Mesenchymal stem cell (in vitro differentiated cells and primary cell): Measurements from ENCODE around the gene YIF1A.
A peak's percentile ranks its signal among the peaks of the same experiment; 100 is the strongest.

ENCODE experiments used
- DNase-seq: peaks from one replicate; pipeline ENCODE4 v3.0.0-alpha.2; 2013
- H2AFZ ChIP-seq: one replicate; pipeline ENCODE4 v1.6.1; 2013; ENCODE audit warnings: low read depth, mild to moderate bottlenecking, control low read depth, inconsistent platforms, low read length, moderate library complexity
- H2AK5ac ChIP-seq: 2 replicates; pipeline ENCODE4 v1.6.1; 2013; ENCODE audit warnings: low read length, moderate library complexity, mild to moderate bottlenecking, inconsistent platforms; ENCODE audit not compliant: severe bottlenecking
- H2BK120ac ChIP-seq: one replicate; pipeline ENCODE4 v1.6.1; 2013; ENCODE audit warnings: low read depth, mild to moderate bottlenecking, inconsistent platforms, low read length, moderate library complexity
- H2BK12ac ChIP-seq, 2 experiments: one replicate each; pipeline ENCODE4 v1.6.1; 2013; ENCODE audit warnings: inconsistent platforms in 2 of 2, low read length in 2 of 2, mild to moderate bottlenecking in 2 of 2, moderate library complexity in 2 of 2, control low read depth in 1 of 2
- H2BK15ac ChIP-seq: one replicate; pipeline ENCODE4 v1.6.1; 2013; ENCODE audit warnings: mild to moderate bottlenecking, low read depth, inconsistent platforms; ENCODE audit not compliant: poor library complexity, severe bottlenecking
- H2BK5ac ChIP-seq: 2 replicates; pipeline ENCODE4 v1.6.1; 2013; ENCODE audit warnings: low read depth, mild to moderate bottlenecking, low read length, control low read depth, inconsistent platforms; ENCODE audit not compliant: poor library complexity, severe bottlenecking
- H3K14ac ChIP-seq, 2 experiments: one replicate each; pipeline ENCODE4 v1.6.1; 2013; ENCODE audit warnings: inconsistent platforms in 2 of 2, low read length in 2 of 2, control low read depth in 1 of 2, mild to moderate bottlenecking in 1 of 2, moderate library complexity in 1 of 2
- H3K18ac ChIP-seq, 2 experiments: one replicate each; pipeline ENCODE4 v1.6.1; 2013; ENCODE audit warnings: inconsistent platforms in 2 of 2, low read length in 2 of 2, control low read depth in 1 of 2, low read depth in 1 of 2, mild to moderate bottlenecking in 1 of 2
- H3K23ac ChIP-seq, 2 experiments: one replicate each; pipeline ENCODE4 v1.6.1; 2013; ENCODE audit warnings: inconsistent platforms in 2 of 2, low read length in 2 of 2, mild to moderate bottlenecking in 2 of 2, moderate library complexity in 2 of 2, control low read depth in 1 of 2
- H3K27ac ChIP-seq: 2 replicates; pipeline ENCODE4 v1.5.1; 2013; ENCODE audit warnings: mild to moderate bottlenecking, moderate library complexity, low read length, control low read depth, inconsistent platforms; ENCODE audit not compliant: poor library complexity, severe bottlenecking
- H3K27me3 ChIP-seq, 2 experiments: 2 replicates each; pipeline versions ENCODE4 v1.6.1 to v1.7.0; 2013; ENCODE audit warnings: low read length in 2 of 2, mild to moderate bottlenecking in 2 of 2, moderate library complexity in 2 of 2, control low read depth in 1 of 2, inconsistent platforms in 1 of 2; ENCODE audit not compliant: control insufficient read depth in 1 of 2, insufficient read depth in 1 of 2
- H3K36me3 ChIP-seq, 2 experiments: 2 replicates each; pipeline versions ENCODE4 v1.6.1 to v1.7.0; 2013; ENCODE audit warnings: low read length in 2 of 2, control low read depth in 1 of 2, inconsistent platforms in 1 of 2, low read depth in 1 of 2, mild to moderate bottlenecking in 1 of 2; ENCODE audit not compliant: insufficient read depth in 2 of 2, control insufficient read depth in 1 of 2
- H3K4ac ChIP-seq, 2 experiments: one replicate each; pipeline ENCODE4 v1.6.1; 2013; ENCODE audit warnings: inconsistent platforms in 2 of 2, low read length in 2 of 2, mild to moderate bottlenecking in 2 of 2, moderate library complexity in 2 of 2, control low read depth in 1 of 2, low read depth in 1 of 2
- H3K4me1 ChIP-seq: 2 replicates; pipeline ENCODE4 v1.6.1; 2013; ENCODE audit warnings: low read depth, low read length, control low read depth; ENCODE audit not compliant: control insufficient read depth, insufficient read depth
- H3K4me2 ChIP-seq: 2 replicates; pipeline ENCODE4 v1.6.1; 2013; ENCODE audit warnings: low read length, mild to moderate bottlenecking, inconsistent platforms; ENCODE audit not compliant: poor library complexity, severe bottlenecking
- H3K4me3 ChIP-seq, 2 experiments: 2 replicates each; pipeline versions ENCODE4 v1.5.1 to v1.7.0; 2013; ENCODE audit warnings: low read length in 2 of 2, mild to moderate bottlenecking in 2 of 2, control low read depth in 1 of 2, low read depth in 1 of 2; ENCODE audit not compliant: insufficient read depth in 1 of 2
- H3K79me1 ChIP-seq: replicated peaks from 2 replicates; pipeline ENCODE4 v1.6.1; 2013; ENCODE audit warnings: mild to moderate bottlenecking, control low read depth, low read length, inconsistent platforms; ENCODE audit not compliant: poor library complexity, severe bottlenecking
- H3K9ac ChIP-seq: 2 replicates; pipeline ENCODE4 v1.7.0; 2013; ENCODE audit warnings: mild to moderate bottlenecking, low read length, moderate library complexity
- H3K9me3 ChIP-seq: 2 replicates; pipeline ENCODE4 v1.7.0; 2013; ENCODE audit warnings: mild to moderate bottlenecking, low read length; ENCODE audit not compliant: control insufficient read depth
- H4K8ac ChIP-seq: one replicate; pipeline ENCODE4 v1.6.1; 2013; ENCODE audit warnings: inconsistent platforms, mild to moderate bottlenecking, low read length, moderate library complexity
- H4K91ac ChIP-seq: one replicate; pipeline ENCODE4 v1.6.1; 2013; ENCODE audit warnings: mild to moderate bottlenecking, low read length, inconsistent platforms
- WGBS: methylation state at CpG from one replicate; pipeline ENCODE4 v1.1.7; 2013; ENCODE audit warnings: mixed read lengths; 5-methylcytosine and 5-hydroxymethylcytosine counted together

Gene YIF1A

DNA sequence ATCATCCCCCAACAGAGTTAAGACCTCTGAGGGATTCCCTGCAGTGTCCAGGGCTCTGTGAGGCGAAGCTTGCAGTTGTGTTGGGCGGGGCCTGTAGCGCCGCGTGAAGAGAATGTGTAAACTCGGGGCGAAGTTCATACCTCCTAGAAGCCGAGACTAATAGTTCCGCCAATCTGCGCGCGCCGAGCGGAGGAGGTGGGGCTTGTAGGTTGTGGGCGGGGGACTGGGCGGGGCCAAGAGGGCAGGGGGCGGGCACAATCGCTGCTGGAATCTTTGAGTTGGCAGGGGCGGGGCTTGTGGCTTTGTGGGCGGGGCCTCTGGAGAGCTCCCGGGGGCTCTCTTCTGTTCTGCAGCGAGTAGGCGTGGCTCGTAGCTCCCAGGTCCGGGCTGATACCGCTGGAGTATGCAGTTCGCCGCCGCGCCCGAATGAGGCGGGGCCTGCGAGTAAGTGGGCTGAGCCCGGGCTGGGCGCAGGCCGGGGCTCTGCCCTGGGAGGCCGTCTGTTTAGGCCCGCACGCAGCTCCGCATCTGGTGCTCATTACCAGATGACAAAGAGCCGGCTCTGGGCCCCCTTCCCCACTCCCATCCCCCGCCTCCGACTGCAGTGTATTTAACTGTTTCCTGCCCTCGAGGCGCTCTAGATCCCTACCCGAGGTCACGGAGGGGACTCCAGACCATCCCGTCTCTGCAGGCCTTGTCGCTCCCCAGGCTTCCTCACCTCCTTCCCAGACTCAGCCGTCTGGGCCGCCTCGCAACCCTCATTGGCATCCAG, 23.8 kb upstream of the YIF1A start:
- Histone ChIP-seq H2BK120ac (peak overlapping the region; percentile 94), H3K4me3 (peak overlapping the region; percentile 54 to 99), H3K9ac (peak overlapping the region; percentile 94), H3K79me1 (peaks cover 5% of the 10 kb centered on the region), H3K4ac (peak overlapping the region; percentile 79 to 90), H2BK5ac (peak overlapping the region; percentile 48), H2AK5ac (peak overlapping the region; percentile 33), H3K27ac (peak overlapping the region; percentile 95), H3K23ac (no peak overlapping the region), H3K14ac (peak overlapping the region in 1 of 2 experiments; percentile 14), H4K91ac (peak overlapping the region; percentile 96), H2BK12ac (peak overlapping the region; percentile 87 to 96), H2BK15ac (no peak overlapping the region), H3K27me3 (peaks cover 0 to under 1% of the 10 kb centered on the region in 2 experiments), H4K8ac (peak overlapping the region; percentile 98), H3K4me1 (peaks cover 43% of the 10 kb centered on the region), H3K36me3 (peaks cover 8 to 17% of the 10 kb centered on the region in 2 experiments), H2AFZ (peak overlapping the region; percentile 29), H3K4me2 (peak overlapping the region; percentile 88), H3K9me3 (no peaks in the 10 kb centered on the region), H3K18ac (peak overlapping the region; percentile 98 to 99)
- WGBS, result under 1% methylated on average over 47 of the region's 52 CpGs
- DNase-seq, result peak; percentile 99

- Histone ChIP-seq H2BK12ac (peak overlapping the region; percentile 49 to 87), H4K91ac (peak overlapping the region; percentile 89), H3K79me1 (peaks cover 5% of the 10 kb centered on the region), H3K36me3 (peaks cover 8 to 17% of the 10 kb centered on the region in 2 experiments), H2BK15ac (peak overlapping the region; percentile 87), H2BK120ac (peak overlapping the region; percentile 91), H3K23ac (no peak overlapping the region), H3K27ac (peak overlapping the region; percentile 92), H2AFZ (peak overlapping the region; percentile 29), H3K4ac (peak overlapping the region; percentile 22 to 78), H3K9me3 (no peaks in the 10 kb centered on the region), H3K4me1 (peaks cover 37% of the 10 kb centered on the region), H3K9ac (peak overlapping the region; percentile 77), H4K8ac (peak overlapping the region; percentile 80), H3K4me3 (peak overlapping the region; percentile 54 to 73), H3K18ac (peak overlapping the region; percentile 86 to 95), H2BK5ac (peak overlapping the region; percentile 5), H2AK5ac (no peak overlapping the region), H3K4me2 (peak overlapping the region; percentile 88), H3K14ac (no peak overlapping the region), H3K27me3 (peaks cover 0 to 5% of the 10 kb centered on the region in 2 experiments)
- under 1% methylated on average over 42 of the region's 44 CpGs for WGBS
- peak; percentile 94 for DNase-seq
Measured at GRCh38 chr11:66311965-66312548, 23.1 kb upstream of the YIF1A start.

GRCh38 chr11:66311470-66311964, 22.6 kb upstream of the YIF1A start:
- Histone ChIP-seq H3K4me3 (peak overlapping the region in 1 of 2 experiments; percentile 73), H2BK15ac (peak overlapping the region; percentile 92), H4K91ac (no peak overlapping the region), H3K14ac (no peak overlapping the region), H3K27me3 (peaks cover 0 to 5% of the 10 kb centered on the region in 2 experiments), H3K9ac (peak overlapping the region; percentile 77), H3K18ac (peak overlapping the region in 1 of 2 experiments; percentile 28), H3K4me2 (no peak overlapping the region), H3K4ac (no peak overlapping the region), H3K23ac (no peak overlapping the region), H2AK5ac (no peak overlapping the region), H2BK5ac (no peak overlapping the region), H3K4me1 (peaks cover 31% of the 10 kb centered on the region), H2BK12ac (no peak overlapping the region), H3K9me3 (no peaks in the 10 kb centered on the region), H3K36me3 (peaks cover 8 to 17% of the 10 kb centered on the region in 2 experiments), H3K27ac (peak overlapping the region; percentile 92), H2BK120ac (no peak overlapping the region), H2AFZ (no peak overlapping the region), H3K79me1 (peaks cover 3% of the 10 kb centered on the region), H4K8ac (no peak overlapping the region)
- WGBS, result 34% methylated on average over 19 of the region's 26 CpGs
- no peak for DNase-seq
